ENCODE data around the gene NUP98.

Gene NUP98

GRCh38 chr11:3671334-3672254, 125.8 kb downstream of the NUP98 start, which contains the start of gene CHRNA10:
TSS of gene CHRNA10 (minus strand) at chr11:3671384. CDS start at chr11:3671312, 72 bp downstream.
- TF ChIP-seq, protein P1, sequence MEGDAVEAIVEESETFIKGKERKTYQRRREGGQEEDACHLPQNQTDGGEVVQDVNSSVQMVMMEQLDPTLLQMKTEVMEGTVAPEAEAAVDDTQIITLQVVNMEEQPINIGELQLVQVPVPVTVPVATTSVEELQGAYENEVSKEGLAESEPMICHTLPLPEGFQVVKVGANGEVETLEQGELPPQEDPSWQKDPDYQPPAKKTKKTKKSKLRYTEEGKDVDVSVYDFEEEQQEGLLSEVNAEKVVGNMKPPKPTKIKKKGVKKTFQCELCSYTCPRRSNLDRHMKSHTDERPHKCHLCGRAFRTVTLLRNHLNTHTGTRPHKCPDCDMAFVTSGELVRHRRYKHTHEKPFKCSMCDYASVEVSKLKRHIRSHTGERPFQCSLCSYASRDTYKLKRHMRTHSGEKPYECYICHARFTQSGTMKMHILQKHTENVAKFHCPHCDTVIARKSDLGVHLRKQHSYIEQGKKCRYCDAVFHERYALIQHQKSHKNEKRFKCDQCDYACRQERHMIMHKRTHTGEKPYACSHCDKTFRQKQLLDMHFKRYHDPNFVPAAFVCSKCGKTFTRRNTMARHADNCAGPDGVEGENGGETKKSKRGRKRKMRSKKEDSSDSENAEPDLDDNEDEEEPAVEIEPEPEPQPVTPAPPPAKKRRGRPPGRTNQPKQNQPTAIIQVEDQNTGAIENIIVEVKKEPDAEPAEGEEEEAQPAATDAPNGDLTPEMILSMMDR (IDR thresholded peaks at IDR 0.05; ENCODE audit: insufficient read depth, missing control alignments), result no peak
- FAIRE-seq, result no peak
- no peak for DNase-seq (ENCODE audit: insufficient read length, low spot score)

DNA sequence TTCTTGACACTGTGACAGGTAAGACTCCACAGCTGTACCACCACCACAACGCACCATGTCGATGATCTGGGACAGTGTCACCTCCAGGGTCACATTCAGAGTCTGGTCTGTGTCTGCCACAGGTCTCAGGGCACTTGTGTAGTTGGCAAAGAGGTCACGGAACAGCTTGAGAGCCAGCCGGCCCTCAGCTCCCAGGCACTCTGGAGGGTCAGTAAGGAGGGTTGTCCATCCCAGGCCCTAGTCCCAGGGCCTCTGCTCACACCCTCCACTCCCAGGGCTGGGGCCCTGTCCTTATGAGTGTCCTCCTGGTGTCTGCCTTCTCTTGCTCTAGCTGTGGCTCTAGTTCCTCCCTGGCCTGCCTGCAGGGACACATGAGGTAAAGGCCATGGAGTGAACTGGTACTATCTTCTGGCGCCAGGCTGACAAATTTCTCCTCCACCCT, 127.6 kb downstream of the NUP98 start:
- no peak for DNase-seq (ENCODE audit: insufficient read length, low spot score)
- no peak for FAIRE-seq
- TF ChIP-seq, protein P1 (IDR thresholded peaks at IDR 0.05; ENCODE audit: insufficient read depth, missing control alignments), result no peak

- FAIRE-seq (no peak), DNase-seq (ENCODE audit: insufficient read length, low spot score) (no peak)
- TF ChIP-seq, protein P1 (IDR thresholded peaks at IDR 0.05; ENCODE audit: insufficient read depth, missing control alignments), result no peak
These were observed 128.2 kb downstream of the NUP98 start for GRCh38 chr11:3669128-3669527.

DNA sequence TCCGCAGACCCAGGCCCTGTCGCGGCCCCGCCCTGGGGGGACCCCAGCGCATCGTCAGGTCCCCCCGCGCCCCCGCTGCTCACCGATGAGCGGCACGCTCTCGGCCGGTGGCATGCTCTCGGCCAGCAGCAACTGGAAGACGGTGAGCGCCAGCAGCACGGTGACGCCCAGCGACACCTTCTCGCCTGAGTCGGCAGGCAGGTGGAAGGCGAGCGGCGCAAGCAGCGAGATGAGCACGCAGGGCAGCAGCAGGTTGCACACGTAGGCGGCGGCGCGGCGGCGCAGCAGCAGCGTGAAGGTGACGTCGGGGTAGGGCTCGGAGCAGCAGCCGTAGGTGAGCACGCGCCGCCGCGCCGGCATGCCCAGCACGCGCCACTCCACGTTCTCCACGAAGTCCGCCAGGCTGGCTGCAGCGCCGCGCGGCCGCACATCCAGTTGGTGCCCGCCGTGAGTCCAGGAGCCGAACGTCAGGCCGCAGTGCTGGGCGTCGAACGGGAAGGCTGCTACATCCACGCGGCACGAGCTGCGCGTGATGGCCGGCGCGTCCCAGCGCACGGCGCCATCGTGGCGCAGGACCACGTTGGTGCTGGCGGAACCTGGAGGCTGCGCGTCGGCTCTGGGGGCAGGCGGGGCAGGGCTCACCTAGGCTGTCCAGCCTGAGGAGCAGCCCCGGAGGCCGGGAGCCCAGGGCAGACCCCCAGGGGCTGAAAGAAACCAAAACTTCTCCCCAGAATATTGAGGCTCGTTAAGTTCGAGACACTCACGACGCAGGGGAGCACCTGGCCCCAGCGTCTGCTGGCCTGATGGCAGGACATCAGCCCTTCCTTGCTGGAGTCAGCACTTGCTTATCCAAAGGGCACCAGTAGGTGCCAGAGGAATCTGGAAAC, 130.0 kb downstream of the NUP98 start:
- no peak for DNase-seq (ENCODE audit: insufficient read length, low spot score)
- TF ChIP-seq, protein P1 (IDR thresholded peaks at IDR 0.05; ENCODE audit: insufficient read depth, missing control alignments), result no peak
- no peak for FAIRE-seq

DNA sequence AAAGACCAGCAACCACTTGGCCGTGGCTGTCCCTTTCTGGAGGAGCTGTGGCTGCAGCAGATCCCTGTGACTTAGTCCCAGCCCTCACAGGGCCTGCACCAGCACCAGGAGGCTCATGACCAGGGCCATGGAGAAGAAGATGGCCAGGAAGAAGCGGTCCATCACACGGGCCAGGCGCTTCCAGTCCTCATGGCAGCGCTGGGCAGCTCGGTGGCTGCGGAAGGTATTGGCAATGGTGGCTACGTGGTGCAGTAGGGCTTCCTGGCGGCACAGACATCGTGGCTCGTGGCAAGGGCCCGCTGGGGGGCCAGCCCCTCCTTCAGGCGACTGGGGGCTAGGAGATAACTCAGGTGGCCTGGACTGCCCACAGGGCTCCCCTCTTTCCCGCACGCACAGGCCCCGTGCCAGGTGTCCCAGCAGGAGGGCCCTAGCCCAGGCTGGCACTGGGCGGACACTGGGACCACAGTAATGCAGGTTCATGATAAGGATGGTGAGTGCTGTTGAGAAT, 131.3 kb downstream of the NUP98 start:
- DNase-seq (ENCODE audit: insufficient read length, low spot score), result no peak
- no peak for FAIRE-seq
- TF ChIP-seq, protein P1 (IDR thresholded peaks at IDR 0.05; ENCODE audit: insufficient read depth, missing control alignments), result no peak

DNA sequence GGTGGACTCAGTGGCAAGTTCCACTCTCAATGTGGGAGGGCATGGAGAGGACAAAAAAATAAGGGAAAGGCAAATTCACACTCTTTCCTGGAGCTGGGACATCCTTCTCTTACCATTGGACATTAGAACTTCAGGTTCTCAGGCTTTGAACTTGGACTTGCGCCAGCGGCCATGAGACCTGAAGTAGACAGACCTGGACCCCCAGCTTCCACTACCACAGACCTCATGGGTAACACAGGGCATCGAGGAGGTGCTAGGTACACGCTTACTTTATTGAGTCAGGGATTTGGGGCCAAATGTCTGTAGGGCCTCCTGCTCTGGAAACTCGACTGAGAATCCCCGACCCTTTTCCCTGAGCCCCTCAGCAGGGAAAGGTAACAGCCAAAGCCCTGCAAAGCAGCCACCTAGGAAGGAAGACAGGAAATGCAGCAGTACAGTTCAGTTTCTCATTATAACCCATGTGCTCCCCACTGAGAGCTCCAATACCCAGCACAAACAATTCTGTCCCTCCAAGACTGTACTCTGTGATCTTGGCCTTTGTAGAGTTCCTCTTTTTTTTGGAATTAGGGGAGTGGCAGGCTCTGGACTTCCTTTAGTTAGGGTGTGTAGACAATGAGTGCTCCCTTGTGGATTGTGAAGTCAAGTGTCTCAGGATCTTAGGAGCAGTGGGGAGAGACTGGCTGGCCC, 131.9 kb downstream of the NUP98 start:
- FAIRE-seq (no peak), DNase-seq (ENCODE audit: insufficient read length, low spot score) (no peak)
- TF ChIP-seq, protein P1 (IDR thresholded peaks at IDR 0.05; ENCODE audit: insufficient read depth, missing control alignments), result no peak
